ENCODE data around the gene NPY.
A peak's percentile ranks its signal among the peaks of the same experiment; 100 is the strongest.
"Not testable (repeated sequence)": the region's sequence is repeated elsewhere in the genome, so short reads cannot be mapped to it uniquely, and the experiment has no call there.

NPY gene

GRCh38 chr7:24283897-24284698, at the start of gene NPY:
Gene NPY, plus strand, starts transcription at chr7:24284190. Its CDS starts 1,051 bp downstream, at chr7:24285241.
- DNase-seq (ENCODE audit: low spot score): no peak

- no peak for DNase-seq (ENCODE audit: low spot score)
These were observed 44.7 kb upstream of the NPY start for GRCh38 chr7:24239260-24239659.

DNA sequence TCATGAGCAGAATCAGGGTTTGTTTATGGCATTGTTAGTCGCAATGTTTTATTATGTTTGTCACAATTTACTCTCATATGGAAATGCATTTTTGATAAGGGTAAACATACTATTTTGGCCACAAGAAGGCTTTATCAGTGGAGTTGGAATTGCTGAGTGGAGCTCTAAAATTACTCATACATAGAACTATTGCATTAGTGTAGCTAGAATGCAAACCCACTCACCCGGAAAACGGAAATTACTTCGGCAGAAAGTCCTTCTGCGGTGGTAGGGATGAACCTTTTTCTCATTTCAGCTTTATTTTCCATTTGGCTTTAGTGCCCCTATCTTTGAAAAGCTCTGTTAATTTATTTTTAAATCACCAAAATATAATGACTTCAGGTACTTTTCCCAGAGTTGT, 42.8 kb upstream of the NPY start:
- DNase-seq (ENCODE audit: low spot score): no peak

DNA sequence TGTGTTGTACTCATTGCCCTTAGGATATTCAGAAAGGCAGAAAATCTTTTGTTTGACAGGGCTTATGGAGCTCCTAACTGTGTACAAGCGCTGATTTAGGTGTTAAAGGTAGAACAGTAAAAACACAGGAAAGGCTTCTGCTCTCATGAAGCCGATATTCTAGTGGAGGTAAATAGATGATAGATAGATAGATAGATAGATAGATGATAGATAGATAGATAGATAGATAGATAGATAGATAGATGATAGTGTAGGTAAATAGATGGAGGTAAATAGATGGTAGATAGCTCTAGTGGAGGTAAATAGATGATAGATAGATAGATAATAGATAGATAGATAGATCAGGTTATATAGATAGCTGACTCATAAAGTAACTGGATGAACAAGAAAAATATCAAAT, 39.4 kb upstream of the NPY start:
- DNase-seq (ENCODE audit: low spot score): no peak

DNA sequence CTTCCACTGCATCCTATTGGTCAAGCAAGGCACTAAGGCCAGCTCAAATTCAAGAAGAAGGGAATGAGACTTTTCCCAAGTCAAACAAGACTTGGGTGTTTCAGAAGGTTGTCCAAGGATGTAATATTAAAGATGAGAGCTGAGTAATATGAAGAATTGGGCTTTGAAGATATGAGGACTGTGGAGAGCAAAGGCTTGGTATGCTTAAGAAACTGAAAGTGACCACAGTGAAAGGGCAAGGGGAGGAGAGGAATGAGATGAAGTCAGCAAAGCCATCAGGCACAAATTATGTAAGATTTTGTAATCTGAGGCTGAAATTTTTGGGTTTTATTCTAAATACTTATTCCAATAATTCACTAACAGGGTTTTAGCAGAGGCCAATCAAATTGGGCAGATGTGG, 38.6 kb upstream of the NPY start:
- no peak for DNase-seq (ENCODE audit: low spot score)

GRCh38 chr7:24249266-24249665, 34.7 kb upstream of the NPY start:
- no peak for DNase-seq (ENCODE audit: low spot score)

GRCh38 chr7:24251568-24251967, 32.4 kb upstream of the NPY start:
- no peak for DNase-seq (ENCODE audit: low spot score)

DNA sequence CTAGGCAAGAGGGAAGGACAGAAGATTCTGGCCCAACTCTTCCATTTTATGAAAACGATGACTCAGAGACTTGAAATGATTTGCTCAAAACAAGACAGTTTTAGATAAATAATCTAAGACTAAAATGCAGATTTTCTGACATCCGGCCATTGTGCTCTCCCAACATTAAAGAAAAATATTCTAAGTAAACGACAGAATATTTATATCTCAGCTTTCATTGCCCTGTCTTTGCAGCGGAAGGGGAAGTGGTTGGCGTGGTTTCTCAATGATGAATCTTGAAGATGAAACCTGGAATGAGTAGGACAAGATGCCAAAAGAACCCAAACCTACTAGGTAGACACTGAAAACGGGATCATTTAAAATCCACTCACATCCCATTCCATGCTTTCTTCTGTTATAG, 28.9 kb upstream of the NPY start:
- no peak for DNase-seq (ENCODE audit: low spot score)

DNA sequence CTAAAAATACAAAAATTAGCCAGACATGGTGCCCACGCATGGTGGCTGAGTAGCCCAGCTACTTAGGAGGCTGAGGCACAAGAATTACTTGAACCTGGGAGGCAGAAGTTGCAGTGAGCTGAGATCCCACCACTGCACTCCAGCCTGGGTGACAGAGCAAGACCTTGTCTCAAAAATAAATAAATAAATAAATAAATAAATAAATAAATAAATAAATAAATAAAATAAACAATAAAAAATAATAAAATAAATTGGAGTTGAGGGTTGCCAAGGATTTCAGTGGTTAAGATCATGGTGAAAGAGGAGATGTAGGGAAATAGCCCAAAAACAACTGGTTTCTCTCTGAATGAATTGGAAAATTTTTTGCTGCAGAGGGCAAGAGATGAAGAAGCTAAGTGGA, 25.7 kb upstream of the NPY start:
- DNase-seq (ENCODE audit: low spot score): not testable (repeated sequence)

DNA sequence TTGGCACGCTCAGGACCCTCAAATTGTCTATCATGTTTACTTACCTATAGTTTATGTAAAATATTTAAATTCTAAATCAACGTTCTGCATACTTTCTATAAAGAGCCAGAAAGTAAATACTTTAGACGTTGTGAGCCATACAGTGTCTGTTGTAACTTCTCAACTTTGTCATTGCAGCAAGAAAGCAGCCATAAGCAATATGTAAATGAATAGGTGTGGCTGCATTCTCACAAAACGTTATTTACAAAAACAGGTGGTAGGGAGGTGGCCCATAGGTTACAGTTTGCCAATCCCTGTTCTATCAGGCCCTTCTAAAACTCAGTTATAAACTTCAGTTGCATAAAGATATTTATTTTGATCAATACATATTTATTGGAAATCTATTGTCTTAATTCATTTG, 12.1 kb upstream of the NPY start:
- no peak for DNase-seq (ENCODE audit: low spot score)

GRCh38 chr7:24279512-24279911, 4.5 kb upstream of the NPY start:
- no peak for DNase-seq (ENCODE audit: low spot score)

DNA sequence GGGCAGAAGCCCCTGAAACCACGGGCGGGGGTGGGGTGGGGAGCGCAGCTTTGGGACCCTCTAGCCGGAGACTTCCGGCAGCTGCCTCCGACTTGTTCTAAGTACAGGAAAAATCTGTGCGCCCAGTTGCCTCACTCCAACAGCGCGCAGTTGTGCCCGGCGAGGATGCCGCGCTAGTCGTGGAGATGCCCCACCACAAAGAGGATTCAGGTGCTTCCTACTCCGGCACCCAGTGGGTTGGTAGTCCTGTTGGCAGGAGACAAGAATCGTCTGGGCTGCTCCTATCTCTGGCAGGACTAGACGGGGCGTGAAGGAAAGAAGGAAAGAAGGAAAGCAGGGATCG, 465 bp upstream of the NPY start:
- DNase-seq (ENCODE audit: low spot score): no peak

- DNase-seq (ENCODE audit: low spot score): no peak
These were observed 913 bp downstream of the NPY start for GRCh38 chr7:24284699-24285506.

DNA sequence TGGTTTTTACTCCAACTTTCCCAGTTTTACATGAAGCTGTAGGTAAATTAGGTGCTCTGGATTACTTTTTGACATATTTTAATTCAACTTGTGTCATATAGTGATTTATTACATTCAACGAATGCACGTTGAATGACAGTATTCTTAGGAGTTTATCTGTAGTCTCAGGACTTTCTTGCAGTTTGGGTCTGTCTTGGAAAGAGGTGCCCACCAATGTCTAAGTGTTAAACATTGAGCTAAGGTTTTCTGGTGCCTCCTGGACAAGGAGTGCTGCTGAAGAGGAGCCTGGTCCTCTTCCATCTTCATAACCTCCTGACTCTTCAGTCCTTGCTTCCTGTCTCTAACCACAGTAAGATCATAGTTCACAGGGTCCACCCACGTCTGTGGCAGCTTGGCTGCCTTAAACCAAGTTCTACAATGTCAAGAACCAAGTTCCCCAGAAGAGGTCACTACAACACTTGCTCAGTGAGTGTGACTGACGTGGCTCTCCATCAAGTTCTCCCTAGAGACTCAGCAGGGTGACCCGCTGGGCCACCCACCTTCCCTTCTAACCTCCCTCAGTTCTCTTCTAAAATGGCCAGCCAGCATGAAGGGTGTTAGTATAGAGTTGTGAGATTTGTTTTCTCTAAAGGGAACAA, 6.1 kb downstream of the NPY start:
- peak; percentile 71 for DNase-seq (ENCODE audit: low spot score)

DNA sequence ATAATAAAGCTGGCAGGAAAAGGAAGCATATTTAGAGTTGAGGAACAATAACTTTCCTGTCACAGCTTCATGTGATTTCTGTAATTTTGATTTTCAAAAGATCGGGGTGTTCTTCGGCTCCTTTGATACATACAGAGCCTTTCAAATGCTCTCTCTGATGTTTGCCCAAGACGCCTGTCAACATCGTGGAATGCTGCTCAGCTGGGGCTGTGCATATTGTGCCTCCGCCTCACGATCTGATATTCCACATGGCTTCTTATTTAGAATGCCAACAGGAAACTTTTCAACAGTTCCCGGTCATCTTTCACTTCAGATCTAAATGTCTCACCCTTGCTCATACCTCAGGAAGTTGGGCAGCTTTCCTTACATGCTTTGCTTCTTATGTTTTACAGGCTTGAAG, 7.3 kb downstream of the NPY start:
- no peak for DNase-seq (ENCODE audit: low spot score)

- DNase-seq (ENCODE audit: low spot score): no peak
These were observed 13.4 kb downstream of the NPY start for GRCh38 chr7:24297362-24297761.

GRCh38 chr7:24298696-24299095, 14.7 kb downstream of the NPY start:
- DNase-seq (ENCODE audit: low spot score): no peak

DNA sequence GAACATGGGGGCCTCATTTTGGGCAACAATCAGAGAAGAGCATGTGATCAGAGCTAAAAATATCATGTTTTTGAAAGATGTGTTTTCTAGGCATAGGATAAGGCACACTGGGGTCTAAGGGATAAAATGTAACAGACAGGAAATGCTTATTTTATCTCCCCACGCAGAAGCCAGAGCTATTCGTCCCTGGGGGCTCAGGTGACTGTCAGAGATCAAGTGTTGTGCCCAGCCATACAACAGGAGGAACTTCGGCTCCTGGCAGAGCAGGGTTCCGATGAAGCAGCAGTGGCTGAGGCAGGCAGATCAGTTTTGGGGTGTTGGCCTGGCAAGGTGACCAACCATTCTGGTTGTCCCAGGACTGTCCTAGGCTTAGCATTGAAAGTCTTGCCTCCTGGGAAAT, 15.2 kb downstream of the NPY start:
- no peak for DNase-seq (ENCODE audit: low spot score)

DNA sequence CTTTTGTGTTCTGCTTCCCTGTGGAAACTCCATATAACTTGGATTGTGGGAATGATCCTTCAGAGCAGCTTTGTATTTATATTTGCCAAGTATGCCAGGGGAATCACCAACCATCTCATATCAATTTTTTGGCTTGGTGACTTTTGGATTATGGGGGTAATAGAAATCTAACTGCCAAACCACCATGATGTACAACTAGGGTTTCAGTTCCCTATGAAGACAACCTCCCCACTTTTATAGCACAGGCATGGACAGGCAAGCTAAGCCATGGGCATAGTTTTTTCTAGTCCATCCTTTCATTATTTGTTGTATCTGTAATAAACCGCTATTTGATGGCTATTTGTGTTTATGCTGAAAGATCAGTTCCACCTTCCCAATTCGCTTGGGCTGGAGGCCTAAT, 17.7 kb downstream of the NPY start:
- no peak for DNase-seq (ENCODE audit: low spot score)

- DNase-seq (ENCODE audit: low spot score): no peak
These were observed 20.6 kb downstream of the NPY start for GRCh38 chr7:24304494-24305095.

DNA sequence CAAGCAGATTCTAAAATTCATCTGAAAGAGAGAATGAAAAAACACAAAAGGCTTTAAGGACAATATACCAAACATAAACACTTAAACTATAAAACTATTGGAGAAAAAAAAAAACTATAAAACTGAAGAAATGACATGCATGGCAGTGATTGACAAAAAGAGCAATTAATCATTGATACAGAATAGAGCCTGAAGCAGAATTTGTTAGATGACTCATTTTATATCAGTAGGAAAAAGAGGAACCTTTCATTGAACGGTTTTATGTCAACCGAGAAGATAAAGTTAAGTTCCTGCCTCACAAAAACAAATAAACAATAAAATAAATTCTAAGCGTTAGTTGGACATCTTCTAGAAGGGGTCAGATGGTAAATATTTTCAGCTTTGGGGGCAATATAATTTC, 23.3 kb downstream of the NPY start:
- DNase-seq (ENCODE audit: low spot score): no peak

DNA sequence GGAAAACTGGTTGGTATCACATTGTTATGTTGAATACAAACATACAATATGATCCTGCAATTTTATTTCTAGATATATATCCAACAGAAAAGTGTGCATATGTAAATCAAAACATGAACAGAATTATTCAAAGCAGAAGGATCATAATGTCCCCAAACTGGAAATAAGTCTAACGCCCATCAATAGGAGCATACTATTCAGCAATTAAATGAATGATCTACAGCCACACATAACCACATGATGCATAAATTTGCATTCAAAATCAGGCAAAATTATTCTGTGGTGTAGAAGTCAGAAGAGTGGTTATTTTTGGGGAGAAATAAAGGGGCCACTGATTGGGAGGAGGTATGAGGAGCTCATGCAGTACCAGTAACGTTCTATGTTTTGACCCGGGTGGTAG, 28.6 kb downstream of the NPY start:
- no peak for DNase-seq (ENCODE audit: low spot score)

- no peak for DNase-seq (ENCODE audit: low spot score)
These were observed 29.8 kb downstream of the NPY start for GRCh38 chr7:24313777-24314176.

Measured in LoVo (cell line).